Left lung (tissue), 10 donors: ENCODE results near the gene DDN. TPM values are rescaled to one million over a fixed set of nuclear protein-coding genes. Genes with fewer than 3 reads are reported as not detected.

Experiments
- ATAC-seq: fragments of 200-7000 bp; cut with Tn5 transposase; one replicate; pipeline ENCODE4 v1.9.1; 2020; ENCODE audit warnings: moderate library complexity
- DNase-seq, 4 donors: peaks; one replicate each; pipeline ENCODE4 v3.0.0-alpha.2; 2013 to 2020
- H3K27ac ChIP-seq, 2 donors: fragments of 200-600 bp; sonication (generic) in 1 of 2; one replicate each; pipeline versions ENCODE4 v1.5.0 to v1.8.0; 2020 to 2021
- H3K27me3 ChIP-seq, 2 donors: fragments of 200-600 bp; sonication (generic) in 1 of 2; one replicate each; pipeline versions ENCODE4 v1.5.0 to v1.8.0; 2020 to 2021
- H3K36me3 ChIP-seq, 2 donors: fragments of 200-600 bp; sonication (generic) in 1 of 2; one replicate each; pipeline versions ENCODE4 v1.5.0 to v1.8.0; 2020 to 2021
- H3K4me1 ChIP-seq, 2 donors: fragments of 200-600 bp; one replicate each; pipeline ENCODE4 v1.8.0; 2021
- H3K4me3 ChIP-seq, 2 donors: fragments of 200-600 bp; sonication (generic) in 1 of 2; one replicate each; pipeline versions ENCODE4 v1.5.0 to v1.8.0; 2020 to 2021; ENCODE audit warnings: mild to moderate bottlenecking in 1 of 2
- H3K9me3 ChIP-seq, 2 donors: fragments of 200-600 bp; sonication (generic) in 1 of 2; one replicate each; pipeline versions ENCODE4 v1.5.0 to v1.8.0; 2020 to 2021
- CTCF ChIP-seq, 2 donors: fragments of 200-600 bp; sonication (generic) in 1 of 2; IDR thresholded peaks; one replicate each; pipeline versions ENCODE4 v1.5.0 to v1.8.0; 2021; ENCODE audit warnings: antibody characterized with exemption in 2 of 2
- intact Hi-C, 2 donors: fragments of 100-400 bp; cut with DNase I; formaldehyde crosslinking; loops; one replicate each; pipeline versions ENCODE4 v1.11.2 to v1.14.2; 2022
- polyA plus RNA-seq, 6 donors: library from polyadenylated mRNA; unstranded; fragments of 120-200 nt; gene quantifications; one replicate each; pipeline ENCODE4 v1.2.1, GENCODE V29; 2013; ENCODE audit not compliant: insufficient read length in 6 of 6
- total RNA-seq, 2 donors: library from RNA; stranded (reverse); fragmentation: NEBNext Ultra II Directional; extraction: Animal tissue kit (Norgen Biotek cat#: 25700); gene quantifications; one replicate each; pipeline ENCODE4 v1.2.1, GENCODE V29; 2021
- donor health status: DM: no; HTN: yes; CAD: no.
- donor health status: DM: no; HTN: no; CAD: no.

DDN gene
- total and polyA plus RNA-seq, 8 donors = 0.06 to 0.68 (median 0.23) TPM

DNA sequence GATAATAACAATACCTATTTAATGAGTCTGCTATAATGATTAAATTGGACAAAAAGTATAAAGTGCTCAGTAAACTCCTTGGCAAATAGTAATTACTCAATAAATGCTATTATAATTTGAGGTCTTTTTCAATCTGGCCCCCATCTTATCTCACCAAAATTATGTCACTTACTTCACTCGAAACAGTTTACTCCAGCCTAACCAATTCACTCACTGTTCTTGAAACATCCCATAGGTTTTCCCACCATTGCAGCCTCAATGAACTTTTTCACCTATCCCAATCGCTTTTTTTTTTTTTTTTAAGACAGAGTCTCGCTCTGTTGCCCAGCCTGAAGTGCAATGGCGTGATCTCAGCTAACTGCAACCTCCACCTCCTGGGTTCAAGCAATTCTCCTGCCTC is 36.9 kb upstream of the DDN start:
- Histone ChIP-seq H3K27ac (no peak overlapping the region), H3K4me3 (no peak overlapping the region), H3K9me3 (no peaks in the 10 kb centered on the region), H3K27me3 (no peaks in the 10 kb centered on the region), H3K4me1 (no peaks in the 10 kb centered on the region), H3K36me3 (peaks cover 0 to 100% of the 10 kb centered on the region in 2 donors)
- intact Hi-C loops = no loop called here
- DNase-seq (no peak), ATAC-seq (no peak)
- TF ChIP-seq CTCF (IDR thresholded peaks at IDR 0.05) = no peak

- DNase-seq (no peak), ATAC-seq (no peak)
- H3K36me3 ChIP-seq = peaks cover 0 to 100% of the 10 kb centered on the region in 2 donors
- no peaks in the 10 kb centered on the region for H3K4me1 ChIP-seq
- no peak for TF ChIP-seq CTCF (IDR thresholded peaks at IDR 0.05)
- H3K4me3 ChIP-seq = no peak overlapping the region
- intact Hi-C loops = no loop called here
- H3K9me3 ChIP-seq = no peaks in the 10 kb centered on the region
- no peaks in the 10 kb centered on the region for H3K27me3 ChIP-seq
- H3K27ac ChIP-seq = no peak overlapping the region
Observed at GRCh38 chr12:49034286-49034622, 35.1 kb upstream of the DDN start.

GRCh38 chr12:49033611-49034285 is 34.6 kb upstream of the DDN start:
- TF ChIP-seq CTCF (IDR thresholded peaks at IDR 0.05) = no peak
- Histone ChIP-seq H3K27ac (peak overlapping the region in 1 of 2 donors; percentile 5), H3K4me1 (no peaks in the 10 kb centered on the region), H3K9me3 (no peaks in the 10 kb centered on the region), H3K4me3 (no peak overlapping the region), H3K36me3 (peaks cover 0 to 100% of the 10 kb centered on the region in 2 donors), H3K27me3 (no peaks in the 10 kb centered on the region)
- intact Hi-C loops = no loop called here
- ATAC-seq = no peak
- peak in 1 of 4 donors; percentile 35 for DNase-seq

DNA sequence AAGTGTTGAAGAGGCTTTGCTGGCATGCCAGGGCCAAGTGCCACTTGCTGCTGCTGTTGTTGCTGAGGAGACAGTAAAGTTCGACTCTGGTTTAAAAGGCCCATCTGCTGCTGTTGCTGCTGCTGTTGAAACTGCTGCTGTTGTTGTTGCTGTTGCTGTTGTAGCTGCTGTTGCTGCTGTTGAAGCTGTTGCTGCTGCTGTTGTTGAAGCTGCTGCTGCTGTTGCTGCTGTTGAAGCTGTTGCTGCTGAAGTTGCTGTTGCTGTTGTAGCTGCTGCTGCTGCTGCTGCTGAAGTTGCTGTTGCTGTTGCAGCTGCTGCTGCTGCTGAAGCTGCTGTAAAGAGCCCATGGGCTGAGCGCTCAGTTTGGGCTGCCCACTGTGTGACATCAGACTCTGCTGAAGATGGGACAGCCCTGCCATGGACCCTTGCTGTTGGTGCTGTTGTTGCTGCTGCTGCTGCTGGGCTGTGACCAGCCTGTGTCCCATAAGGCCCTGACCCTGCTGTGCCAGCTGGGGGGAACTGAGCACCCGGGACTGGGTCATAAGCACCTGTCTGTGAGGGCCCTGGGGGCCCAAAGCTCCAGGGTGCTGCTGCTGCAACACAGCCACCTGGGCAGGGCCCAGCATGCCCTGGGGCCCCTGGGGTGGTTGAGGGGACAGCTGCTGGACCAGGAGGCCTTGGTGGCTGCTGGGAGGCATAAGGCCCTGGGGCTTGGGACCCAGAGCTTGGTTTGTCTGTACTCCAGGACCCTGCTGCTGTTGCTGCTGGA is 33.7 kb upstream of the DDN start:
- no peak overlapping the region for H3K4me3 ChIP-seq
- ATAC-seq = no peak
- H3K4me1 ChIP-seq = no peaks in the 10 kb centered on the region
- H3K9me3 ChIP-seq = no peaks in the 10 kb centered on the region
- peaks cover 0 to 100% of the 10 kb centered on the region in 2 donors for H3K36me3 ChIP-seq
- H3K27ac ChIP-seq = no peak overlapping the region
- no peaks in the 10 kb centered on the region for H3K27me3 ChIP-seq
- intact Hi-C loops = no loop called here
- DNase-seq = no peak
- TF ChIP-seq CTCF (IDR thresholded peaks at IDR 0.05) = no peak

GRCh38 chr12:49032276-49032675 is 33.1 kb upstream of the DDN start:
- no peak overlapping the region for H3K4me3 ChIP-seq
- no peak for ATAC-seq
- H3K27ac ChIP-seq = no peak overlapping the region
- DNase-seq = no peak
- no peaks in the 10 kb centered on the region for H3K4me1 ChIP-seq
- no peaks in the 10 kb centered on the region for H3K27me3 ChIP-seq
- no peaks in the 10 kb centered on the region for H3K9me3 ChIP-seq
- H3K36me3 ChIP-seq = peaks cover 0 to 100% of the 10 kb centered on the region in 2 donors
- TF ChIP-seq CTCF (IDR thresholded peaks at IDR 0.05) = no peak
- intact Hi-C loops = no loop called here
